ENCODE measurements around the gene FXYD4.

GRCh38 chr10:43361547-43362190 lies 9.8 kb upstream of the FXYD4 start:
- TF ChIP-seq CTCF (IDR thresholded peaks at IDR 0.05) (no peak), POLR2A (IDR thresholded peaks at IDR 0.05) (no peak)
